Effector CD8-positive, alpha-beta T cell (primary cell): ENCODE results near the gene FAM24B.

Source experiments
- DNase-seq: peaks from one replicate; lab custom pipeline; 2025; lab: John Stamatoyannopoulos, UW

Gene FAM24B

GRCh38 chr10:122828716-122829255 lies 50.6 kb downstream of the FAM24B start:
- DNase-seq = no peak

- no peak for DNase-seq
Measured at GRCh38 chr10:122827302-122827701, 52.1 kb downstream of the FAM24B start.

GRCh38 chr10:122822973-122823690 lies 56.2 kb downstream of the FAM24B start:
- DNase-seq = no peak

- DNase-seq = no peak
Measured at GRCh38 chr10:122821808-122822207, 57.6 kb downstream of the FAM24B start.

- no peak for DNase-seq
Measured at GRCh38 chr10:122815458-122815857, 63.9 kb downstream of the FAM24B start.

- DNase-seq = no peak
Measured at GRCh38 chr10:122814493-122814892, 64.9 kb downstream of the FAM24B start.

- DNase-seq = no peak
Measured at GRCh38 chr10:122812751-122813150, 66.6 kb downstream of the FAM24B start.

- DNase-seq = no peak
Measured at GRCh38 chr10:122802282-122802681, 77.1 kb downstream of the FAM24B start.
